Measurements from ENCODE around the gene KRTAP6-1. TPM values are rescaled to one million over a fixed set of nuclear protein-coding genes. Genes with fewer than 3 reads are reported as not detected.

The KRTAP6-1 gene
- total RNA-seq, 4 donors from 2014 or later = not detected

DNA sequence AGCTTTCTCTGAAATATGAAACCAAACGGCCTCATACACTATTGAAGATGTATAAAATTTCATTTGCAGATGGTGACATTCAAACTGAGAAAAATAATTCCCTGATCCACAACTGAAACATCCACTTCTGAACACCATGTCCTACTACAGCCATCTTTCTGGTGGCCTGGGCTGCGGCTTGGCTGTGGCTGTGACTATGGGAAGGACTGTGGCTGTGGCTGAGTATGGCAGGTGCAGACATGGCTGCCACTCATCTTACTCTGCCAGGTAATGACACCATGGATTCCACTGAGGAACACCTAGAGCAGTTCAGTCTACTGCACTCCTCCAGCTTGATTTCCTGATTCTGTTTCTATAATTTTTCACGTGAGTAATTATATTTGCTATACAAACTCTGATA is 6.8 kb upstream of the KRTAP6-1 start, which contains the start of gene KRTAP20-4:
Gene KRTAP20-4, plus strand, starts transcription at position 106 of the 400 bp plus-strand sequence.
- Histone ChIP-seq H3K27me3 (no peaks in the 10 kb centered on the region), H3K36me3 (no peaks in the 10 kb centered on the region), H3K4me3 (no peak within 1 kb of the TSS), H3K4me1 (no peaks in the 10 kb centered on the region), H3K27ac (no peak within 1 kb of the TSS), H3K9me3 (peaks cover 0 to 17% (median 0%) of the 10 kb centered on the region in 3 donors)
- intact Hi-C loops (cut with DNase I) = no loop called here
- no peak for DNase-seq
- WGBS, 2 donors = 54 to 72% methylated on average over 3 of the region's 3 CpGs
- no peak for TF ChIP-seq POLR2A (IDR thresholded peaks at IDR 0.05)
- no peak for TF ChIP-seq CTCF (IDR thresholded peaks at IDR 0.05)

GRCh38 chr21:30620080-30620479 is 6.3 kb upstream of the KRTAP6-1 start:
- peaks cover 0 to 13% (median 0%) of the 10 kb centered on the region in 3 donors for H3K9me3 ChIP-seq
- no peak overlapping the region for H3K4me3 ChIP-seq
- no peak for TF ChIP-seq POLR2A (IDR thresholded peaks at IDR 0.05)
- no peak for TF ChIP-seq CTCF (IDR thresholded peaks at IDR 0.05)
- no peaks in the 10 kb centered on the region for H3K36me3 ChIP-seq
- DNase-seq = no peak
- H3K4me1 ChIP-seq = no peaks in the 10 kb centered on the region
- H3K27me3 ChIP-seq = no peaks in the 10 kb centered on the region
- intact Hi-C loops (cut with DNase I) = no loop called here
- H3K27ac ChIP-seq = no peak overlapping the region

DNA sequence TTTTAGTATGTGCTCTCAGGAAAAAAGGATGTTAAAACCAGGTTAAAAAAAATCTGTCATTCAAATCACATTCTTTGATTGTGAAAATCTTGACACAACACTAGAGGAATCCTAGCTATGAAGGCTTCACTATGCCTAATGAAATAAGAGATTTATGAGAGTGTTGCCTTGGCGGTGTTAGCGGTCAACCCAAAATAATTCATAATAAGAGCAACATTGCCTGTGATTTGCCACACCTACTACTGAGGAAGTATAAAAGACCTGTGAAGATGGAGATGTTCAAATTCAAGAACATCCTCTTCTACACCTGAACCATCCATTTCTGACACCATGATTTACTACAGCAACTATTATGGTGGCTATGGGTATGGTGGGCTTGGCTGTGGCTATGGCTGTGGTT is 2.4 kb upstream of the KRTAP6-1 start, which contains the start of gene KRTAP20-1:
Gene KRTAP20-1, plus strand, starts transcription at position 301 of the 400 bp plus-strand sequence. Its CDS starts 30 bp downstream, at position 331.
- Histone ChIP-seq H3K4me3 (no peak within 1 kb of the TSS), H3K36me3 (no peaks in the 10 kb centered on the region), H3K4me1 (no peaks in the 10 kb centered on the region), H3K9me3 (no peaks in the 10 kb centered on the region), H3K27me3 (no peaks in the 10 kb centered on the region), H3K27ac (no peak within 1 kb of the TSS)
- DNase-seq = no peak
- WGBS, 2 donors = 90 to 97% methylated on average over 2 of the region's 2 CpGs
- intact Hi-C loops (cut with DNase I) = no loop called here
- no peak for TF ChIP-seq POLR2A (IDR thresholded peaks at IDR 0.05)
- no peak for TF ChIP-seq CTCF (IDR thresholded peaks at IDR 0.05)

GRCh38 chr21:30615199-30615598 is 1.5 kb upstream of the KRTAP6-1 start:
- DNase-seq = no peak
- Histone ChIP-seq H3K4me3 (no peak overlapping the region), H3K4me1 (no peaks in the 10 kb centered on the region), H3K36me3 (no peaks in the 10 kb centered on the region), H3K27me3 (no peaks in the 10 kb centered on the region), H3K27ac (no peak overlapping the region), H3K9me3 (no peaks in the 10 kb centered on the region)
- TF ChIP-seq CTCF (IDR thresholded peaks at IDR 0.05) (no peak), POLR2A (IDR thresholded peaks at IDR 0.05) (no peak)
- intact Hi-C loops (cut with DNase I) = no loop called here

- no peak overlapping the region for H3K4me3 ChIP-seq
- no peaks in the 10 kb centered on the region for H3K4me1 ChIP-seq
- intact Hi-C loops (cut with DNase I) = no loop called here
- WGBS, 2 donors = 53 to 68% methylated on average over 2 of the region's 2 CpGs
- no peaks in the 10 kb centered on the region for H3K36me3 ChIP-seq
- TF ChIP-seq POLR2A (IDR thresholded peaks at IDR 0.05) (no peak), CTCF (IDR thresholded peaks at IDR 0.05) (no peak)
- DNase-seq = no peak
- H3K9me3 ChIP-seq = no peaks in the 10 kb centered on the region
- no peak overlapping the region for H3K27ac ChIP-seq
- no peaks in the 10 kb centered on the region for H3K27me3 ChIP-seq
Measured at GRCh38 chr21:30612132-30612531, 1.6 kb downstream of the KRTAP6-1 start.

Measured in esophagus squamous epithelium (tissue), 5 donors.